ENCODE data around the gene SRPRA.

- no peak for TF ChIP-seq POLR2AphosphoS5 (IDR thresholded peaks at IDR 0.05)
- no peak for TF ChIP-seq CTCF (IDR thresholded peaks at IDR 0.05)
- TF ChIP-seq POLR2A (IDR thresholded peaks at IDR 0.05): no peak
Observed at GRCh38 chr11:126281245-126281644, 12.6 kb upstream of the SRPRA start.

Data from breast epithelium (tissue), 3 donors.